ENCODE results near the gene FOXD4L3. TPM values are rescaled to one million over a fixed set of nuclear protein-coding genes. Genes with fewer than 3 reads are reported as not detected.
"Not testable (repeated sequence)": the region's sequence is repeated elsewhere in the genome, so short reads cannot be mapped to it uniquely, and the experiment has no call there.

Gene FOXD4L3
- total RNA-seq, 2 donors from 2014 or later, result not detected

- intact Hi-C loops (cut with DNase I), result loop anchor here in 1 of 2 donors (10.0 kb wide), 1 partner anchor 512 kb away; no protein-coding TSS in a partner anchor
- DNase-seq (ENCODE audit: low spot score), result not testable (repeated sequence)
Measured at GRCh38 chr9:68342265-68343025, 39.8 kb downstream of the FOXD4L3 start.

GRCh38 chr9:68343242-68343641 lies 40.6 kb downstream of the FOXD4L3 start:
- DNase-seq (ENCODE audit: low spot score), result not testable (repeated sequence)
- intact Hi-C loops (cut with DNase I), result loop anchor here in 1 of 2 donors (10.0 kb wide), 1 partner anchor 512 kb away; no protein-coding TSS in a partner anchor

GRCh38 chr9:68343992-68344391 lies 41.3 kb downstream of the FOXD4L3 start:
- intact Hi-C loops (cut with DNase I), result loop anchor here in 1 of 2 donors (10.0 kb wide), 1 partner anchor 511 kb away; no protein-coding TSS in a partner anchor
- DNase-seq (ENCODE audit: low spot score), result not testable (repeated sequence)

DNA sequence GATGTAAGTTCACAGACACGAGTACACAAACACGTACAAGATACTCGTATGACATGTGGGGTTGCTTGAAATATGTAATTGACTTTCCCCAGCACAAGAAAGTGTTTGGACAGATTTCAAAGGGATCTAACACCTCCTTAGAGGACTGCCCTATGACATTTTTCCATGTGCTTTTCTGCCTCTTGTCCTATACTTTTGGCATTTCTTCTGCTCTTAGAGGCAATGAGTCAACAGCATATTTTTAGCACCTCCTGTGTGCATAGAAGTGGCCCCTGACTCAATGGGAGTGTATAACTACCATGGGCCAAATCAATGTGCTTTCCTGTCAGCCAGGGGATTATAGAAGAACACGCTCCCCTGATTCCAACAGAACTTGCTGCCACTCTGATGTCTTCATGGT lies 49.0 kb downstream of the FOXD4L3 start:
- intact Hi-C loops (cut with DNase I); DNase-seq (ENCODE audit: low spot score): not testable (repeated sequence)

Other genes with a start within 250 kb of the FOXD4L3 start
- gene ZNG1C, start 60.9 kb upstream of the FOXD4L3 start, total RNA-seq, result 10 to 100 TPM; 16.7 to 22.9 TPM
- 100 to 1,000 TPM; 226 to 235 TPM for gene PGM5, start 53.7 kb downstream of the FOXD4L3 start, total RNA-seq
- gene TMEM252, start 238.0 kb downstream of the FOXD4L3 start, total RNA-seq, result not detected